Tibial nerve (tissue), 3 donors: Measurements from ENCODE around the gene HYI.

Source experiments
- EP300 ChIP-seq, 2 donors: sonication (generic); formaldehyde crosslinking; IDR thresholded peaks; one replicate each; pipeline ENCODE4 v1.6.1; 2017; ENCODE audit warnings: antibody characterized with exemption in 2 of 2, mild to moderate bottlenecking in 1 of 2
- POLR2A ChIP-seq, 2 donors: fragments of 450-650 bp; IDR thresholded peaks; one replicate each; pipeline ENCODE4 v1.6.1; 2017; ENCODE audit warnings: antibody characterized with exemption in 2 of 2, mild to moderate bottlenecking in 2 of 2, moderate library complexity in 2 of 2

DNA sequence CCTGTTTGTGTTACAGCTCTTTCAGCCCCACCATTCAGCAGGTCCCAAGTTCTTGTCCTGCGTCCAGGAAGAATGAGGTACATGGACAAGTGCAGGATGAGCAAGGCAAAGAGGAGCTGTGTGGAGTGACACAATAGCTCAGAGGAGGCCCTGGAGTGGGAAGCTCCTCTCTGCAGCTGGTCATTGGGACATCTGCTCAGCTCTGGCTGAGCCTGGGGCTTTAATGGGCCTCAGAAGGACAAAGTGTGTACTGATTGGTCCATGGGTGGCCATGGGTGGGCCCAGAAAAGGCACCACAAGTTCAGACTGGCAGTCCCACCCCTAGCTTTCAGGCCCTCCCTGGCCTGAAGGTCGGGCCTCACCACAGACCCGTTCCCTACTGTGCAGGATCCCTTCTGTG is 14.7 kb upstream of the HYI start:
- TF ChIP-seq EP300 (IDR thresholded peaks at IDR 0.05) (no peak), POLR2A (IDR thresholded peaks at IDR 0.05) (no peak)
